ENCODE measurements around the gene CNN2. TPM values are rescaled to one million over a fixed set of nuclear protein-coding genes. Genes with fewer than 3 reads are reported as not detected.
A peak's percentile ranks its signal among the peaks of the same experiment; 100 is the strongest.

Gene CNN2
- polyA plus RNA-seq, 2 of the 4 experiments (the other 2 are of a cell fraction), result 31.7 to 99.3 TPM

- Histone ChIP-seq H3K4me1 (no peaks in the 10 kb centered on the region), H3K27ac (no peak overlapping the region), H3K4me3 (no peak overlapping the region), H3K9me3 (no peaks in the 10 kb centered on the region), H3K4me2 (no peak overlapping the region)
- TF ChIP-seq REST (IDR thresholded peaks at IDR 0.05) (no peak), MAZ (IDR thresholded peaks at IDR 0.05; ENCODE audit: borderline replicate concordance, low read depth, low read length) (no peak), EP300 (IDR thresholded peaks at IDR 0.05) (no peak), PHF8 (IDR thresholded peaks at IDR 0.05; ENCODE audit: borderline replicate concordance, low read depth) (no peak), MYC (IDR thresholded peaks at IDR 0.05; ENCODE audit: borderline replicate concordance, low read length) (no peak), CTCF (IDR thresholded peaks at IDR 0.05) (no peak), TFCP2L1 (CRISPR knock-in tag; IDR thresholded peaks at IDR 0.05) (no peak), HEYL (CRISPR knock-in tag; IDR thresholded peaks at IDR 0.05) (no peak), HDAC2 (IDR thresholded peaks at IDR 0.05) (no peak)
- TF ChIP-seq, protein P1, sequence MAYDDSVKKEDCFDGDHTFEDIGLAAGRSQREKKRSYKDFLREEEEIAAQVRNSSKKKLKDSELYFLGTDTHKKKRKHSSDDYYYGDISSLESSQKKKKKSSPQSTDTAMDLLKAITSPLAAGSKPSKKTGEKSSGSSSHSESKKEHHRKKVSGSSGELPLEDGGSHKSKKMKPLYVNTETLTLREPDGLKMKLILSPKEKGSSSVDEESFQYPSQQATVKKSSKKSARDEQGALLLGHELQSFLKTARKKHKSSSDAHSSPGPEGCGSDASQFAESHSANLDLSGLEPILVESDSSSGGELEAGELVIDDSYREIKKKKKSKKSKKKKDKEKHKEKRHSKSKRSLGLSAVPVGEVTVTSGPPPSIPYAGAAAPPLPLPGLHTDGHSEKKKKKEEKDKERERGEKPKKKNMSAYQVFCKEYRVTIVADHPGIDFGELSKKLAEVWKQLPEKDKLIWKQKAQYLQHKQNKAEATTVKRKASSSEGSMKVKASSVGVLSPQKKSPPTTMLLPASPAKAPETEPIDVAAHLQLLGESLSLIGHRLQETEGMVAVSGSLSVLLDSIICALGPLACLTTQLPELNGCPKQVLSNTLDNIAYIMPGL (CRISPR knock-in tag; IDR thresholded peaks at IDR 0.05; ENCODE audit: borderline replicate concordance), result no peak
- WGBS (ENCODE audit: missing lambda C conversion rate), result 89% methylated on average over 10 of the region's 20 CpGs
- CTCF ChIA-PET, result interaction anchor here (0.6 to 3.5 kb wide), 12 partner anchors 7 to 183 kb away, joined by 3 to 18 read pairs (median 4); partner anchors contain the start of genes ARHGAP45 and RNU6-2
- FAIRE-seq, result no peak
- no peak for DNase-seq (ENCODE audit: low read depth in 1 of 2, low spot score in 1 of 2)
- POLR2A ChIA-PET, result interaction anchor here (1.3 kb wide), 1 partner anchor 9 kb away, joined by 3 read pairs; no protein-coding TSS in a partner anchor
- ATAC-seq, result no peak
Measured at GRCh38 chr19:1055886-1056620, 29.6 kb downstream of the CNN2 start.

GRCh38 chr19:1057176-1057855, 30.9 kb downstream of the CNN2 start:
- H3K4me3 ChIP-seq, result no peak overlapping the region
- H3K4me2 ChIP-seq, result no peak overlapping the region
- DNase-seq (ENCODE audit: low read depth in 1 of 2, low spot score in 1 of 2), result peak in 1 of 2 experiments; percentile 58
- CTCF ChIA-PET, result interaction anchor here (0.5 to 3.5 kb wide), 22 partner anchors 8 to 229 kb away, joined by 3 to 18 read pairs (median 4); no protein-coding TSS in a partner anchor
- H3K4me1 ChIP-seq, result no peaks in the 10 kb centered on the region
- POLR2A ChIA-PET, result no interaction called here
- WGBS (ENCODE audit: missing lambda C conversion rate), result 49% methylated on average over 3 of the region's 3 CpGs
- H3K27ac ChIP-seq, result no peak overlapping the region
- ATAC-seq, result peak; percentile 81 to 84
- FAIRE-seq, result no peak
- TF ChIP-seq HOXB13 (CRISPR knock-in tag; IDR thresholded peaks at IDR 0.05; ENCODE audit: low read depth), result no peak
- TF ChIP-seq RAD21 (conservative IDR thresholded peaks at IDR 0.05 in 1 of 2, IDR thresholded peaks at IDR 0.05 in 1 of 2), result peak; percentile 53 to 60
- peak; percentile 52 for TF ChIP-seq CTCF (IDR thresholded peaks at IDR 0.05)
- no peak for TF ChIP-seq HOXA7 (CRISPR knock-in tag; IDR thresholded peaks at IDR 0.05)
- peak; percentile 60 for TF ChIP-seq SMC3 (IDR thresholded peaks at IDR 0.05)
- no peaks in the 10 kb centered on the region for H3K9me3 ChIP-seq
